Loucy (cell line): ENCODE data around the gene AMZ2.

Experiments
- H2AFZ ChIP-seq: fragments of 200-600 bp; sonication (generic); 2 replicates; pipeline ENCODE4 v1.6.0; 2016; ENCODE audit warnings: antibody characterized with exemption, mild to moderate bottlenecking, low read length, moderate library complexity
- H3F3A ChIP-seq: fragments of 200-600 bp; 2 replicates; pipeline ENCODE4 v1.6.0; 2016; ENCODE audit warnings: antibody characterized with exemption, low read depth, mild to moderate bottlenecking
- H3K27me3 ChIP-seq: fragments of 200-600 bp; sonication (generic); 2 replicates; pipeline ENCODE4 v1.6.1; 2014; ENCODE audit warnings: low read length, mild to moderate bottlenecking; ENCODE audit not compliant: insufficient read depth, poor library complexity, severe bottlenecking
- H3K36me3 ChIP-seq: fragments of 200-600 bp; sonication (generic); 2 replicates; pipeline ENCODE4 v1.6.1; 2016; ENCODE audit warnings: low read length; ENCODE audit not compliant: insufficient read depth
- H3K4me1 ChIP-seq: fragments of 200-600 bp; sonication (generic); 2 replicates; pipeline ENCODE4 v1.5.1; 2014; ENCODE audit warnings: low read length, mild to moderate bottlenecking; ENCODE audit not compliant: insufficient read depth, poor library complexity, severe bottlenecking
- H3K4me2 ChIP-seq: fragments of 200-600 bp; sonication (generic); 2 replicates; pipeline ENCODE4 v1.6.0; 2014; ENCODE audit warnings: antibody characterized with exemption, low read length, low read depth, mild to moderate bottlenecking; ENCODE audit not compliant: poor library complexity, severe bottlenecking
- H3K4me3 ChIP-seq: fragments of 200-600 bp; sonication (generic); 2 replicates; pipeline ENCODE4 v1.5.1; 2014; ENCODE audit warnings: low read length, mild to moderate bottlenecking, mixed read lengths; ENCODE audit not compliant: poor library complexity, severe bottlenecking
- H3K79me2 ChIP-seq: fragments of 200-600 bp; sonication (generic); 2 replicates; pipeline ENCODE4 v1.6.1; 2014; ENCODE audit warnings: low read length; ENCODE audit not compliant: insufficient read depth
- H3K9ac ChIP-seq: fragments of 200-600 bp; sonication (generic); 2 replicates; pipeline ENCODE4 v1.6.0; 2014; ENCODE audit warnings: mild to moderate bottlenecking, low read depth, low read length, moderate library complexity; ENCODE audit not compliant: poor library complexity, severe bottlenecking
- H3K9me2 ChIP-seq: fragments of 200-600 bp; sonication (generic); replicated peaks from 2 replicates; pipeline ENCODE4 v1.6.1; 2016; ENCODE audit warnings: low read depth, low read length, mixed read lengths
- H3K9me3 ChIP-seq: fragments of 200-600 bp; sonication (generic); 2 replicates; pipeline ENCODE4 v1.6.1; 2014; ENCODE audit warnings: mild to moderate bottlenecking, antibody characterized with exemption, low read length, low read depth; ENCODE audit not compliant: insufficient read depth
- H4K20me1 ChIP-seq: fragments of 200-600 bp; sonication (generic); 2 replicates; pipeline ENCODE4 v1.6.0; 2014; ENCODE audit warnings: antibody characterized with exemption, low read length, mild to moderate bottlenecking; ENCODE audit not compliant: insufficient read depth, poor library complexity, severe bottlenecking
- CTCF ChIP-seq: fragments of 200-600 bp; sonication (generic); conservative IDR thresholded peaks from 2 replicates; pipeline ENCODE4 v1.5.1; 2014; ENCODE audit warnings: mild to moderate bottlenecking, antibody characterized with exemption, low read length
- EZH2phosphoT487 ChIP-seq: fragments of 200-600 bp; IDR thresholded peaks from 2 replicates; pipeline ENCODE4 v1.6.1; 2018; ENCODE audit warnings: antibody characterized with exemption, mild to moderate bottlenecking, moderate library complexity, borderline replicate concordance

Gene AMZ2

GRCh38 chr17:68204736-68205135 lies 43.1 kb upstream of the AMZ2 start:
- Histone ChIP-seq H3K9me2 (no peaks in the 10 kb centered on the region), H3K4me3 (peak overlapping the region; percentile 99), H3K4me2 (peak overlapping the region; percentile 99), H3K4me1 (peaks cover 26% of the 10 kb centered on the region), H3K36me3 (no peaks in the 10 kb centered on the region), H2AFZ (peak overlapping the region; percentile 87), H4K20me1 (peaks cover 11% of the 10 kb centered on the region), H3K9ac (peak overlapping the region; percentile 93), H3F3A (no peaks in the 10 kb centered on the region), H3K27me3 (no peaks in the 10 kb centered on the region), H3K79me2 (peaks cover 33% of the 10 kb centered on the region), H3K9me3 (no peaks in the 10 kb centered on the region)
- no peak for TF ChIP-seq EZH2phosphoT487
- TF ChIP-seq CTCF = no peak

GRCh38 chr17:68205251-68205807 lies 42.5 kb upstream of the AMZ2 start:
- H3K9me2 ChIP-seq = no peaks in the 10 kb centered on the region
- H3K9me3 ChIP-seq = no peaks in the 10 kb centered on the region
- peaks cover 39% of the 10 kb centered on the region for H3K79me2 ChIP-seq
- peak overlapping the region; percentile 87 for H2AFZ ChIP-seq
- H3K4me1 ChIP-seq = peaks cover 26% of the 10 kb centered on the region
- H3K36me3 ChIP-seq = peaks cover 4% of the 10 kb centered on the region; the same call in 1 of the 2 replicates
- peak overlapping the region; percentile 99 for H3K4me3 ChIP-seq
- peak overlapping the region; percentile 93 for H3K9ac ChIP-seq
- H4K20me1 ChIP-seq = peaks cover 13% of the 10 kb centered on the region
- H3K27me3 ChIP-seq = no peaks in the 10 kb centered on the region
- H3F3A ChIP-seq = no peaks in the 10 kb centered on the region
- peak overlapping the region; percentile 99 for H3K4me2 ChIP-seq
- TF ChIP-seq EZH2phosphoT487 (no peak), CTCF (peak; percentile 68)

GRCh38 chr17:68205808-68206720 lies 41.8 kb upstream of the AMZ2 start:
- no peaks in the 10 kb centered on the region for H3F3A ChIP-seq
- peak overlapping the region; percentile 99 for H3K4me3 ChIP-seq
- peak overlapping the region; percentile 82 for H2AFZ ChIP-seq
- H3K4me2 ChIP-seq = peak overlapping the region; percentile 99
- 0 out of 2 replicates have a peak, but pooled peaks have one; percentile 8 for TF ChIP-seq CTCF
- TF ChIP-seq EZH2phosphoT487 = no peak
- no peaks in the 10 kb centered on the region for H3K9me2 ChIP-seq
- H3K27me3 ChIP-seq = no peaks in the 10 kb centered on the region
- H3K79me2 ChIP-seq = peaks cover 44% of the 10 kb centered on the region
- peaks cover 30% of the 10 kb centered on the region for H3K4me1 ChIP-seq
- no peaks in the 10 kb centered on the region for H3K9me3 ChIP-seq
- H3K36me3 ChIP-seq = peaks cover 4% of the 10 kb centered on the region; the same call in 1 of the 2 replicates
- peak overlapping the region; percentile 93 for H3K9ac ChIP-seq
- H4K20me1 ChIP-seq = peaks cover 13% of the 10 kb centered on the region
